ENCODE results near the gene ZNF467. TPM values are rescaled to one million over a fixed set of nuclear protein-coding genes. Genes with fewer than 3 reads are reported as not detected.

Gene ZNF467
- total RNA-seq, 1 experiment from 2014 or later = 18.1 TPM

- BruUV-seq (replicated peaks) = no TSS peak
- intact Hi-C loops (cut with micrococcal nuclease; ENCODE audit: unreplicated experiment) = no loop called here
- H3K4me1 ChIP-seq (ENCODE audit: control insufficient read depth, insufficient read depth, low read length) = no peaks in the 10 kb centered on the region
- peak; percentile 15 for DNase-seq (ENCODE audit: low read depth, low spot score)
- no peaks in the 10 kb centered on the region for H3K9me3 ChIP-seq (ENCODE audit: control insufficient read depth, insufficient read depth, low read depth, low read length)
- H3K27ac ChIP-seq (ENCODE audit: low read length) = no peak overlapping the region
- no peak for TF ChIP-seq TCF7L2 (IDR thresholded peaks at IDR 0.05; ENCODE audit: low read depth, low read length)
- no peak for TF ChIP-seq POLR2AphosphoS5 (IDR thresholded peaks at IDR 0.05; ENCODE audit: low read depth, low read length)
- TF ChIP-seq, protein P1, sequence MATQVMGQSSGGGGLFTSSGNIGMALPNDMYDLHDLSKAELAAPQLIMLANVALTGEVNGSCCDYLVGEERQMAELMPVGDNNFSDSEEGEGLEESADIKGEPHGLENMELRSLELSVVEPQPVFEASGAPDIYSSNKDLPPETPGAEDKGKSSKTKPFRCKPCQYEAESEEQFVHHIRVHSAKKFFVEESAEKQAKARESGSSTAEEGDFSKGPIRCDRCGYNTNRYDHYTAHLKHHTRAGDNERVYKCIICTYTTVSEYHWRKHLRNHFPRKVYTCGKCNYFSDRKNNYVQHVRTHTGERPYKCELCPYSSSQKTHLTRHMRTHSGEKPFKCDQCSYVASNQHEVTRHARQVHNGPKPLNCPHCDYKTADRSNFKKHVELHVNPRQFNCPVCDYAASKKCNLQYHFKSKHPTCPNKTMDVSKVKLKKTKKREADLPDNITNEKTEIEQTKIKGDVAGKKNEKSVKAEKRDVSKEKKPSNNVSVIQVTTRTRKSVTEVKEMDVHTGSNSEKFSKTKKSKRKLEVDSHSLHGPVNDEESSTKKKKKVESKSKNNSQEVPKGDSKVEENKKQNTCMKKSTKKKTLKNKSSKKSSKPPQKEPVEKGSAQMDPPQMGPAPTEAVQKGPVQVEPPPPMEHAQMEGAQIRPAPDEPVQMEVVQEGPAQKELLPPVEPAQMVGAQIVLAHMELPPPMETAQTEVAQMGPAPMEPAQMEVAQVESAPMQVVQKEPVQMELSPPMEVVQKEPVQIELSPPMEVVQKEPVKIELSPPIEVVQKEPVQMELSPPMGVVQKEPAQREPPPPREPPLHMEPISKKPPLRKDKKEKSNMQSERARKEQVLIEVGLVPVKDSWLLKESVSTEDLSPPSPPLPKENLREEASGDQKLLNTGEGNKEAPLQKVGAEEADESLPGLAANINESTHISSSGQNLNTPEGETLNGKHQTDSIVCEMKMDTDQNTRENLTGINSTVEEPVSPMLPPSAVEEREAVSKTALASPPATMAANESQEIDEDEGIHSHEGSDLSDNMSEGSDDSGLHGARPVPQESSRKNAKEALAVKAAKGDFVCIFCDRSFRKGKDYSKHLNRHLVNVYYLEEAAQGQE (IDR thresholded peaks at IDR 0.05; ENCODE audit: insufficient read depth in 1 of 2, low read depth in 2 of 2, low read length in 1 of 2) = no peak
- no peak for TF ChIP-seq SIN3A (IDR thresholded peaks at IDR 0.05; ENCODE audit: borderline replicate concordance, insufficient read depth, low read depth, low read length)
- TF ChIP-seq, protein P2, sequence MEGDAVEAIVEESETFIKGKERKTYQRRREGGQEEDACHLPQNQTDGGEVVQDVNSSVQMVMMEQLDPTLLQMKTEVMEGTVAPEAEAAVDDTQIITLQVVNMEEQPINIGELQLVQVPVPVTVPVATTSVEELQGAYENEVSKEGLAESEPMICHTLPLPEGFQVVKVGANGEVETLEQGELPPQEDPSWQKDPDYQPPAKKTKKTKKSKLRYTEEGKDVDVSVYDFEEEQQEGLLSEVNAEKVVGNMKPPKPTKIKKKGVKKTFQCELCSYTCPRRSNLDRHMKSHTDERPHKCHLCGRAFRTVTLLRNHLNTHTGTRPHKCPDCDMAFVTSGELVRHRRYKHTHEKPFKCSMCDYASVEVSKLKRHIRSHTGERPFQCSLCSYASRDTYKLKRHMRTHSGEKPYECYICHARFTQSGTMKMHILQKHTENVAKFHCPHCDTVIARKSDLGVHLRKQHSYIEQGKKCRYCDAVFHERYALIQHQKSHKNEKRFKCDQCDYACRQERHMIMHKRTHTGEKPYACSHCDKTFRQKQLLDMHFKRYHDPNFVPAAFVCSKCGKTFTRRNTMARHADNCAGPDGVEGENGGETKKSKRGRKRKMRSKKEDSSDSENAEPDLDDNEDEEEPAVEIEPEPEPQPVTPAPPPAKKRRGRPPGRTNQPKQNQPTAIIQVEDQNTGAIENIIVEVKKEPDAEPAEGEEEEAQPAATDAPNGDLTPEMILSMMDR (IDR thresholded peaks at IDR 0.05) = peak; percentile 74
- H3K36me3 ChIP-seq (ENCODE audit: control insufficient read depth, insufficient read depth, low read length) = no peaks in the 10 kb centered on the region
- no peak overlapping the region for H3K4me3 ChIP-seq (ENCODE audit: low read depth in 2 of 2, low read length in 2 of 2)
- ATAC-seq = no peak
- in situ Hi-C loops (cut with HindIII; ENCODE audit: low pct_unique_long_range_greater_than_20kb, low sequenced_read_pairs) = no loop called here
- ChIA-PET POLR2A (no interaction called here), CTCF (no interaction called here)
- no peaks in the 10 kb centered on the region for H3K27me3 ChIP-seq (ENCODE audit: control insufficient read depth, insufficient read depth, low read length)
Measured at GRCh38 chr7:149799397-149800168, 26.2 kb upstream of the ZNF467 start.

DNA sequence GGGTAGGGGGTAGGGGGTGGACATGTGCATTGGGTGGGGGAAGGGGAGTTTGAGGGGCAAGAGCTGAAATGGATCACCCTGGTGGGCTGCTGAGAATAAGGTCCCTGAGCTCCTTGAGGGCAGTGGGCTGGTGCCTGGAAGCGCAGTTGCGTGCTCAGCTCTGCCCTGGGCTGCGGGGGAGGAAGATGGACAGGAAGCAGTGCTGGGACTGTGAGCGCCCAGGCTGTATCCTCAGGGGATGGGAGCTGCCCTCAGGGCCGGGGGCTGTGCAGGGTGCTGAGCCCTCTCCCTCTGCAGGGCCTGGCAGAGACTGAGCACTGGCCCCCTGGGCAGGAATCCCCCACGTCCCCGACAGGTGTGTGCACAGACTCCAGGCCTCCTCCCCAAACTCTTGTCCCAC lies 24.4 kb upstream of the ZNF467 start:
- Histone ChIP-seq H3K4me3 (ENCODE audit: low read depth in 2 of 2, low read length in 2 of 2) (no peak overlapping the region), H3K27me3 (ENCODE audit: control insufficient read depth, insufficient read depth, low read length) (no peaks in the 10 kb centered on the region), H3K27ac (ENCODE audit: low read length) (no peak overlapping the region), H3K36me3 (ENCODE audit: control insufficient read depth, insufficient read depth, low read length) (no peaks in the 10 kb centered on the region), H3K4me1 (ENCODE audit: control insufficient read depth, insufficient read depth, low read length) (no peaks in the 10 kb centered on the region), H3K9me3 (ENCODE audit: control insufficient read depth, insufficient read depth, low read depth, low read length) (no peaks in the 10 kb centered on the region)
- intact Hi-C loops (cut with micrococcal nuclease; ENCODE audit: unreplicated experiment) = no loop called here
- in situ Hi-C loops (cut with HindIII; ENCODE audit: low pct_unique_long_range_greater_than_20kb, low sequenced_read_pairs) = no loop called here
- POLR2A ChIA-PET = no interaction called here
- TF ChIP-seq TCF7L2 (IDR thresholded peaks at IDR 0.05; ENCODE audit: low read depth, low read length) (no peak), SIN3A (IDR thresholded peaks at IDR 0.05; ENCODE audit: borderline replicate concordance, insufficient read depth, low read depth, low read length) (no peak), POLR2AphosphoS5 (IDR thresholded peaks at IDR 0.05; ENCODE audit: low read depth, low read length) (no peak)
- TF ChIP-seq, protein P1 (IDR thresholded peaks at IDR 0.05; ENCODE audit: insufficient read depth in 1 of 2, low read depth in 2 of 2, low read length in 1 of 2) = no peak
- TF ChIP-seq, protein P2 (IDR thresholded peaks at IDR 0.05) = no peak
- CTCF ChIA-PET = no interaction called here
- BruUV-seq (replicated peaks) = no TSS peak
- ATAC-seq = no peak
- DNase-seq (ENCODE audit: low read depth, low spot score) = no peak

Data from Panc1 (cell line).